Medulla oblongata (tissue), 1 donor: ENCODE results near the gene APOLD1.

Experiments
- DNase-seq: peaks from one replicate; pipeline ENCODE4 v3.0.0-alpha.2; 2015; ENCODE audit errors: extremely low spot score

Gene APOLD1

DNA sequence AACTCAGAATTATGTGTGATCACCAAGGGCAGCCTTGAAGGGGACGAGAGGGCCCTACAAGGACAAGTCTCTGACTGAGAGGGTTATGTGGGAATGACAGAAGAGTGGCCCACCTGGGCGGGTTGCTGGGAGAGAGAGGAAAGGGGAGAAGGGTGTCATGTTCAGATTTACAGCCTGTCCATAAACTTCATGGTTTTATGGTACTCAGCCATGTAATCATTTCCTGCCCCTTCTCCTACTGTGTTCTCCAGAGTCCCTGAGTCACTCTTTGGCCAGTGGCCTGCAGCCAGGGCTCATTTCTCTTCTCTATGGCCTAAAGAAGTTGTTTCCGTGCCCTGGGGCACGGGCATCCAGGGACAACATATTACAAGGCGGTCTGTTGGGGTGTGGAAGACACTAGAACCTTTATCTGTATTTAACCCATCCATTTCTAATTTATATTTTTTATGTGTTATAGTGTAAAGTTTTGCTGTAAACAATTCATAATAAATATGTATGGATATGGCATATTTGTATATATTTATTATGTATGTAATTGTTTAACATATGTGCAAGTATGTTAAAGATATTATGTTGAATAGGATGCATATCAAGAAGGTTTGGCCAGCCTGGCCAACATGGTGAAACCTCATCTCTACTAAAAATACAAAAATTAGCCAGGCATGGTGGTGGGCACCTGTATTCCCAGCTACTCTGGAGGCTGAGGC, 54.6 kb downstream of the APOLD1 start:
- no peak for DNase-seq

DNA sequence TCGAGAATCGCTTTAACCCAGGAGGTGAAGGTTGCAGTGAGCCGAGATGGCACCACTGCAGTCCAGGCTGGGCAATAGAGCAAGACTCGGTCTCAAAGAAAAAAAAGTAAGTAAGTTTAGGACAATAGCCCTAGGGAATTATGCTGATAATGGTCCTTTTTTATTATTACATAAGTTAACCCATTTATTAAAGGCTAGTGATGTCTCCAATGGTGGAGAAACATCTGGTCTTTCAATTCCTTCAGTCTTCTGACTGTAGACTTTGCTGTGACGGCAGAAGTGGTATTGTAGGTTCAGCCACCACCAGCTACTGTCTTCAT, 55.1 kb downstream of the APOLD1 start:
- no peak for DNase-seq
